SKM-1 (cell line): ENCODE measurements around the gene TSPAN5.

Source experiments
- DNase-seq: peaks from one replicate; lab custom pipeline; 2025; ENCODE audit not compliant: unreplicated experiment; lab: John Stamatoyannopoulos, UW

The TSPAN5 gene

DNA sequence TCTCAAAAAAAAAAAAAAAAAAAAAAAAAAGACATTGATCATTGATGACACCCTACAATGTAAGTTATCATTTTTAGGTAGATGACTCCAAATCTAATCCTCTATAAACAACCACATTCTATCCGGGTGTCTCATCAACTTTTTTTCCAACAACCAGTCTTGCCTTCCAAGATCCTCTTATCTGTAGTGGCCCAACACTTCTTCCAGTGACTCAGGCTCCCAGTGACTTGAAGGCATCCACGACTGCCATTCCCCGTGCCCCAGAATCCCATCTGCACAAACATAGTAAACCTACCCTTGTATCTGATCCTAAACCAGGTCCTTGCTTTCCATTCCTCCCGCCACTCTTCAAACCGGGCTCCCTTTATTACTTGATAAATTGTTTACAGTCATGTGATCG lies 15.6 kb upstream of the TSPAN5 start:
- no peak for DNase-seq

DNA sequence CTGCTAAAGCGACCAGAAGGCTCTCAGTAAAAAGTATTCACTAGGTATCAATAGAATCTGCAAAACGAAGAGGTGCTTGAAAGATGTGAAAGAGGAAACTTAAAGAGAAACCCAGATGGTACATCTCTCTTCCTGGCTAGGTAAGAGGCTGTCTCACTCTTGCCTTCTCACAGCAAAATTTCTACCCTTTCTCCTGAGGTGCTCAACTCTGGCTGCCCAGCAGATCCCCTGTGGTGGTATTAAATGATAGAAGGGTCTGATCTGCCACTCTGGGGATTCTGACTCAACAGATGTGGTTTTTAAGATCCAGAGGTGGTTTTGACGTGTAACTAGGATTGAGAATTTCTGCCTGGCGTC lies 14.9 kb upstream of the TSPAN5 start:
- no peak for DNase-seq

DNA sequence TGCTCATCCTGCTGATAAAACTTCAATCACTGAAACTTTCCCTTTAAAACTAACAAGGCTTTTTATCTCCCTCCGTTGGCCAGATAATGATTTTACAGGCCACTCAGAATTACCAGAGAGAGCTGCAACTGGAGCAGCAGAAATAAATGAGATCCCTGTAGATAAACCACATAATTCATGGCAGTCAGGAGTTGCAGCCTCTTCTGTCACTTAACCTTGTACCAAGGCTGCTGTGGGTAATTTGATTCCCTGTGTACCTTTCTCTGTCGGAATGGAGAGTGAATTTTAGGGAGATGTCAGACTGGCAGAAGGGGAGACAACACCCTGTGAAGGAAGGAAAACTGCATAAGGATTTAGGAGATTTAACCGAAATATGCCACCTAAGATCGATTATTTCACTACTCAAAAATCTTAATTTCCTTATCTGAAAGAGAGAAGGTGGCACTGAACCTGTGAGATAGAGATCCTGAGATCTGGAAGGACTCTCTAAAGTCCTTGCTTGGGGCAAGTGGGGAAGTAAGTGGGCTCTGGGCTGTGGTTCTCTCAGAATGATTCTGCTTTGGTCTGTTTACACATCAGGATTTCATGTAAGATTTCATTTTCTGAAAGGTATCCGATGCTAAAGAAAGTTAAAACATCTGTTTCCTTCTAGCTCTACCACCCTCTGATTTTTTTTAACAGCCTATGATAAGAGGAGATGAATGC lies 14.3 kb upstream of the TSPAN5 start:
- no peak for DNase-seq

DNA sequence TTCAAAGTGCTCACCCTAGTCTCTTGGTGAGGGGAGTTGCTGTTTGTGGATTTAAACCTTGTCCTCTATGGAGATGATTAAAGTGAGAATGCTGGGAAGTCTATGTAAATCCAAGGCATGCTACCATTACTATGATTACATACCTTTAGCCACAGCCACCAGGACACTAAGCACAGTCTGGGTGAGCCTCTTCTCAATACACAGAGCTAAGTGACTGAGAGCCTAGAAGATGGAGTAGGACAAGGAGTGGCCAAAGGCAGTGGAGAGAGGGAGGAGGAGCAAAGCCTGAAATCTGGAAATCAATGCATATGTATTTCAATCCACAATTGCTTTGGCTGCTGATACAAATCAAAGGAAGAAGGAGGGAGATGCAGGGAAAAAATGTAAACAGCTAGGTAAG lies 12.7 kb upstream of the TSPAN5 start:
- DNase-seq = no peak

DNA sequence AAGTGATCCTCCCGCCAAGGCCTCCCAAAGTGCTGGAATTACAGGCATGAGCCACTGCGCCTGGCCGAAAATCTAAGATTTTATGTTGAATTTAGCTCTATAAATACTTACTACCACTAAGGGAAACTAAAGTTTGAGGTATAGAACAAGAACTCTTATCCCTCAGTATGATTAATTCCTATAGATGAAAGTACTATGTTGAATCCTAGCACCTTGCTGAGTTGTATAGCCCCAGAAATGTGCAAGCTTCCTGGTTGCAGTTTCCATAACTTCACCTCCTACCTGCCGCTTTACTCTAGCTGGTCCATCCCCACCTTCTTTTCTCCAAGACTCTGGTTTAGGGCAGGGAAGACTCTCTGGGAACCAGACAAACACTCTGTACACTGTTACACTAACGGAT lies 11.8 kb upstream of the TSPAN5 start:
- no peak for DNase-seq

DNA sequence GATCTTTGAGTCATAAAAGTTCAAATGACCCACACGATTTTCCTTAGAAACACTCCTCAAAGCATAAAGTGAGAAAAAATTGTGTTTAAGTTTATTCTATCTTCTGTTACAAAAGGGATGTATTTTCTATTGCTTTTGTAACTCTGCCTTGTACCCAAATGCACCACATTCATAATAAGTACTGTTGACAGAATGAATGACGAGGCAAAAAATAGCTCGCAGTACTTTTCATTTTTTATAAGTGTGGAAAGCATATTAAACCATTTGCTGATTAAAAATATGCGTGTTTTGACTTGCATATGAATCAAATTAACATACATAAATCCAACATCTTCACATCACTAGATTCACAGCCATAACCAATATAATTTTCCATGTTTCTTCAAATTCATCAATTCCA lies 11.2 kb upstream of the TSPAN5 start:
- DNase-seq = no peak

DNA sequence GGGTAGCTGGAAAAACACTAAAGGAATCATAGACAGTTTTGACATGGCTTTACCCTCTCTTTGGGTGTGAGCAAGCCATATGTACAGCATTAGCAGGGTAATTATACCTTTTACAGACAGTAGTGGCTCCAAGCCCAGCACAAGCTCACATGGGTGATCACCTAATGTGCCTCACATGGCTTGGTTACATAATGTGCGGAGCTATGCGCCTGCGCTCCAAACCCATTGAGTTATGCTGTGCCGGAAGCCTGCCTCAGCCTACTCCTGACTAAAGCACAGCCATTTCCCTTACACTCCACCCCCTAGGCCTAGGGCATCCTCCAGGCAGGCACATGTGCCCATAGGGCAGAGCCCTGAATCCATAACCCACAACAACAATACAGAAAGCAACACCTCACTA lies 6.5 kb upstream of the TSPAN5 start:
- DNase-seq = no peak

DNA sequence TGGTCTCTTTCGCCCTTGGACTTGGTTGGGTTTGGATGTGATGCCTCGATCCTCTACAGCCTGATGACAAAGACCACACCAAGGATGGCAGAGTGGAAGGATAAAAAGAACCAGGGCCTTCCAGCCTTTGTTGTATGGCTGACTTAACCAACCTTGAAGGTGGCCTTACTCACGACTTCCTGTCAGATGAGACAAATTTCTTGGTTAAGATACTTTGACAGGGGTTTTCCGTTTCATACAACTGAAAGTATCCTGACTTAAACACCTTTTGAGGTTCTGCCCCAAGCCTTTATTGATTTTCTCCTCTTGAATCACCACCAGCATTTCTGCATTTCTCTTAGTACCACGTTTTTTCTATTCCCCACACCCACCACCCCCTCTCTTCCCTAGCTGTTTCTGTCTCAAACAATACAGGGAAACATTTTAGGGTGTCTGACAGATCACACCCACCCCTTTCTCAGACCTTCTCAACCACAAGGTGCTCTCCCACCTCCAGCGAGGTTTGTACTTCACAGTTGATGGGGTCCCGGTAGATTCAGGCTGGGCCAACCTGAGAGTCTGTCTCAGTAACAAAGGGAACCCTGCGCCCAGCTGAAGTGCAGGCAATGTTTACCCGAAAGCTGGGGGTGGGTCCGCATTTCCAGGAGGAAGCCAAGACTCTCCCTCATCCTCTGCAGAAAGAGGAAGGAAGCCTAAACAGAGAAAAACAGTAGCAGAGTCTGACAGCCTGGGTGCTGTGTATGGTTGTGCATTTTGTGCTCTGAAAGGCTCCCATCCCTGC lies 5.0 kb upstream of the TSPAN5 start:
- DNase-seq = peak; percentile 72

DNA sequence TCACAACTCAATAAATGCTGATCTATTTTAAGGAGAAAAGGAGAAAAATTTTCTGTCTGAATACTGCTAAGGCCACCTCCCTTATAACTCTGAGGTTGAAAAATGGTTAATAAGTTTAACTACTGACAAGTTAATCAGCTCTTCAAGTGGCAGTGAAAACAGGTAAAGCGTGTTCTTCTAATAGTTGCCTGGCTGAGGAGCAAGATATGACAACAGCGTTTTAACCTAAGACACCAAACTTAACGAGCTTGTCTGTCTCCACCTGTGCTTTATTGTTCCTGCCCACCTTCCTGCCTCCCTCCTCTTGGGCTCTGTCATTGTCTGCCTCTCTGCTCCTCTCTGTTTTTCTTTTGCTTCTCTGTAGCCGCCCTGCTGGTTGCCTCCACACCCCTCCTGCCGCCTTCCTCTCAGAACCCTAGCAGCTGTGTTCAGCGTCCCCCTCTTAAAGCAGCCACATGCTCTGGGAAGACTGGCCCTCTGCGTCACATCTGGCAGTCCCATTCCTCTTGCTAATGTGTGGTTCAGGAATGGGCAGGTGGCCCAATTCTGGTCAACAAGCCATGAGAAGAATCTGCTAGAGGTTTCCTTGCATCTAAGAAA lies 4.3 kb upstream of the TSPAN5 start:
- no peak for DNase-seq

DNA sequence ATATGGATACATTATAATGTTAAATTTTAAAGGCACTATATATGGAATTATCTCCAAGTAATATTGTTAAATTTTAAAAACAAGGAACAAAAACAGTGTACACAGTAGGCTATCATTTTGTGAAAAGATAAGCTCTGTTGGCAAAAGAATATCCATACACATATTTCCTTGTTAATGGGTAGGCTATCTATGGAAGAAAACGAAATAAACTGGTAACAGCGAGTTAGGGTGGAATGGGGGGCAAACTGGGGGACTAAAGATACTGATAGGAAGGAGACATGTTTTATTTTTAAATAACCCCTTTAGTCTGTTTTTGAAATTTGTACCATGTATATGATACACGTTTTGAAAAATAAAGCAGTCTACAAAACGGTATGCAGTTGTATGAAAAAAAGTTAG lies 3.6 kb upstream of the TSPAN5 start:
- DNase-seq = no peak

DNA sequence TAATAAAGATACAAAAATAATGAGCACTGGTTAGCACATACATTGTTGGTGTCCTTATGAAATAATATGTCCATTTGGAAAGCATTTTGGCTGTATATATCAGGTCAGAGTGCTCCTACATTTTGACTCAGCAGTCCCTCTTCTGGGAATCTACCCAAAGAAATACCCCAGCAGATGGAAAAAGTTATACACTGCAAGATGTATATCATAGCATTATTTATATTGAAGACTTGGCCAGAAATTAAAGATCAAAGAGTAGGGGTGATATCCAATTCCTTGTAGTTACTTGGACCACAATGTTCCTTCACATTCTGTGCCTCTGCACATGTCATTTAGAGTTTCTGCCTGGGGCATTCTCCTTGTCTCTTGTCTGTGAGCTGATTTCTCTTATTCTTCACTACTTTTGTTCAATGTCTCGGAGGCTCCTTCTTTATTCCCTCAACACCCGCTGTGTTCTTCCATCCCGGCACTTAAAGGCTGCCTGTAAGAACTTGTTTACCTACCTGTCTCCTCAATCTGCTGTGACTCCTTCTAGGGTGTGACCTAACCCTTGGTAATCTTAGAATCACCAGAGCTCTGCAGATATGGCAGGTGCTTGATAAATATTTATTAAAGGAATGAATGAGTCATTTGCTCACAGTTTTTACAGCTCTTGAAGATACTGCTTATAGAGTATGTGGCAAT lies 3.1 kb upstream of the TSPAN5 start:
- no peak for DNase-seq

DNA sequence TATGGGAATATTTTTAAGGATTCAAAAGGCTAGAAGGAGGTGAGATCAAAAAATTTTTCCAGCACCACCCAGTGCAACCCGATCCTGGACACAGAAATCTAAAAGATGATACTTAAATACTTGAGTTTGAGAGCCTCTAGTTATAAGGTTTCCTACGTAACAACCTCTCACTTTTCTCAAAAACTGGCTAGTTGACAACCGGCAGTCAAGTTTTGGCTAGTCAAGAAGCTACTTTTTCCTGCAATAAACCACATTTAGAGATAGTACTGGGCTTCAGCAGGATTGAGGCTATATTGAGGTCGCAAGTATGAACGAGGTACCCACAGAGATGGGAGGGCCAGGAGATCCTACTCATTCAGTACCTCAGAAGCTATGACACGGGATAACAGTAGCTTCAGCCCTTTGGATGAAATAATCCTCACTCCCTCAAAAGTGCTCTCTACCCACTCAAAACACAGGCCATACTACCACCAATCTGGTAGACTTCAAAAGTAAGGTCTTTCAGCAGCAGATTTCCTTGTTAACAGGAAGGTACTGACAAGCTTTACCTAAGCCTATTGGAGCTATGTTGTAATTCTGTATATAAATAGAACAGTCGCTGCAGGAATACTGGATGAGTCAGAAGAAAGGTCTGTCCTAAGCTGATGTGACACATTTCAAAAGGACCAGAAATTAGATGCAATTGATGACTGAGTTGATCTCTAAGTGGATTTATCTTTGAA lies 1.5 kb upstream of the TSPAN5 start:
- DNase-seq = no peak

DNA sequence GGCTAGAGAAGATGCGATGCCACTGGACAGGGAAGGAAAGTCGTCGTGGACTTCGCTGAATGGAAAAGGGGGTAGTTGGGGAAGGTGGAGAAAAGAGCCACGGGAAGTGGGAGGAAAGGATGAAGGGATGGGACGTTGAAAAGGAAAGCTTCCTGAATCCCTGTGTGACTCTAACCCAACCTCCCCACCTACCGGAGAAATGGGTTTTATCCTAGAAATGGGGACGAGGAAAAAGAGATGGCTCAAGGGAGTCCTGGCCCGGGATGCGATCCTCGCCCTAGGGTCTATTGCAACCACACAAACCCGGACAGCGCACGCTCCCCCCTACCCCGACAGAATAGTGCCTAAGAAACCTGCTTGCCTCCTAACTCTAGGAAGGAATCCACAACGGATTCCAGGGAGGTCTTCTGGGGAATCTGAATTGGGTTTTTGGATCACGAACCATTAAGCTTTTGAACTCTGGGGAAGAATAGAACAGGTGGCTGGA lies 738 bp upstream of the TSPAN5 start:
- no peak for DNase-seq

DNA sequence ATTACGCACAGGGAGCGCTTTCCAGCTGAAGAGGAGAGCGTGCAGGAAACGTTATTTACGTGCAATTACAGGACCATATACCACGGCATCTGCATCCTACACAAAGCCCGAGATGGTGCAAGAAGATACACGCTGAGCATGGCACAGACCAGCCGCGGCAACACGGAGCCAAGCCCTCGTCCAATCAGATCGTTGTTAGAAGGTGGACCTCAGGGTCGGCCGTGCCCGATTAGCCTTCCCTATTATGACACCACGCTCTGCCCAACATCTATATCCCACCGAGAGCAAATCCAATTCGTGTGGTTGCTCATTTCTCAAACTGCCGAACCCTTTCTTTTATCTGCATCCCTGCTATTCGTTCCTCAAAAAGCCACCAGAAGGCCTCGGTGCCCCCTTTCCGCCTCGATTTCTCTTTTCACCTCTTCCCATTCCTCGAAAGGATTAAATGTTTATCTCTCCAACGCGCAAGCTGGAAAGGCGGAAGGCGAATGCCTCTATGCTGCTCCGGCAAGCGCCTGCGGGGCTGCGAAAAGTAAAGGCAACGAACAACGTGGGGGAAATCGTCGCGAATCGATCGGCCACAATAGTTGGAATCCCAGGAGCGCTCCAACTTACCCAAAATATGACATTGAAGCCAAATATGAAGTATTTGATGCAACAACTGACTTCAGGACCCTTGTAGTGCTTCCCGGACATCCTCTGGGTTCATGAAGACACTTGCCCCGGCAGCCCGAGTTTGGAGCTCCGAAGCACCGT lies 702 bp downstream of the TSPAN5 start:
- no peak for DNase-seq

DNA sequence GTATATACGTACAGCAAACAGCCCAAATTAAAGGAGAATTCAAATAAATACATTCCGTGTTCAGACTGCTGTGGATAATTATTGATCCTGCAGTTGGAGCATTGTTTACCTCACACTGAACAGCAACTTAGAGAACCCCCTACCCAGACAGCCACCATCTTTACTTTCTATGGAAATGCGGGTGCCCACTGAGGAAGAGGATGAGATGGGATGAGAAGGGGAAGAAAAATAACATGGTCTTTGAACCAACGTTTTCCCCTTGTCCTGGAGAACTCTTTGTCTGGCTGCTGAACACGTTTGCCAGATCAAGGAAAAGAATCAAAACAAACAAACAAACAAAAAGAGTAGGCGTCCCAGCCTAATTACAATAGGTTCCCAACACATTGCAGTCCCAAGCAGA lies 1.5 kb downstream of the TSPAN5 start:
- no peak for DNase-seq

DNA sequence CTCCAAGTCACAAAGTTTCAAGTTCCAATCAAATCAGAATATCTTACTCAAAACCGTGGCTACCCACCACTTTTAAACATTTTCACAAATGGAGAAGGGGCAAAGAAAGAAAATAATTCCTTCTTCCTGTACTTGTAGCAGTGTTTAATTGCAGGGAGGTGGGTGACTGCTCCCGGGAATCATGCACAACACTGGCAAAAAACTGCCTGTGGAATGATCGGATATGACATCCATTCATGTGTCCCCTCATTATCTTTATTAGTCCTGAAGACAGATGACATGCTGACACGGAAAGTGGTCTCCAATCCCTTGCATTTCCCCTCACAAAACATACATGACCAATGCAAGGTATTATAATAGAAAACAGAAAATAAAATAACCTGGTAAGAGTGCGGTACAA lies 2.0 kb downstream of the TSPAN5 start:
- DNase-seq = no peak

DNA sequence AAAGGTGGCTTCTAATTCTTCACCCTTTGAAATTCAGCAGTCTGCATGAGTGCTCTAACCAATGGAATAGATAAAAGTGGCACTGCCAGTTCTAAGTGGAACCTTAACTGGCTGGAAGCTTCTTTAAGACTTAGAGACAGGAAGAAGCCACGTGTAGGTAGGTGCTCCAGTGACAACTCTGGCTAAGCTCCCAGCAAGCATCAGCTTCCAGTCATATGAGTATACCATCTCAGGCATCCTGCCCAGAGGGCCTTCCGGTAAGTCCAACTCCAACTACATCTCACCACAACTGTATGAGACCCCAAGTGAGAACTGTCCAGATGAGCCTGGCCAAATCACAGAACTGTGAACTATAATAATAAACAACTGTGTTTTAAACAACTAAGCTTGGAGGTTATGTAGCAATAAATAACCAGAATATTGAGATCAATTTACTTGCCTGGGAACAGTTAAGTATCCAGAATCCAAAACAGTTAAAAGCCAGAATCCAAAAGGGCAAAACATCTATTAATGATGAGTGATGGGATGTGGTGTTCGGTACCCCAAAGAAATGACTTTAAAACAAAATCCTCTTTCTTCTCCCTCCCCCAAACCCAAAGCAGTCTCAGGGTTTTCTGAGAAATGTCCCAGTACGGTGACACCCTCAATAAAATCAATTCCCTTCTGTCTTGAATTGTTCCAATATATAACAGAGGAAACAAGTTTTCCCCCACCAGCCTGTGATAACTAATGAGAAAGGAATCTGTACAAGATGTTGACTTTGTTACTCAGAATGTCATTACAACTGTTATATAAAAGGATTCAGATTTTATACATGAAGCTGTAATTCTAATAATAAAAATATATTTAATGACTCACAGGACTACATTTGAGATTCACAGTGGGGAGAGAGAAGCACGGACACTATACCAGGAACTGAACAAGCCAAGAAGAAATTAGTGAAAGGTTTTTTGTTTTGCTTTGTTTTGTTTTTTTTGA lies 4.2 kb downstream of the TSPAN5 start:
- DNase-seq = no peak

DNA sequence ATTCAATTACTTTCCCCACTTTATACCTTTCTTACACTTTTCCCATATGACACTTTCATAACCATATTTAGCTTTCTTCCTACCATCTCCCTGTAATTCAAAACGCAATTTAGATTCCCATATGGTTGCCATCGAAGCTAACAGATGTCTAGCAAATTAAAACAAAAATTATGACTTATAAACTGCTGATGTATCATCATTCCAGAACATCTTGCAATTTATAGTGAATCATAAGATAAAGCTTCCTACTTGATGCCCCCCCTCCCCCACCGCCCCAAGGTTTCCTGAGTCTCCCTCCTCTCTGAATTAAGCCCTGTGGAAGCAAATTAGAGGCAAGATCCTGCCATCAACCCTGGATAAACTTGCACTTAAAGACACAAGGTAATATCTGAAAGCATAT lies 5.4 kb downstream of the TSPAN5 start:
- DNase-seq = no peak

DNA sequence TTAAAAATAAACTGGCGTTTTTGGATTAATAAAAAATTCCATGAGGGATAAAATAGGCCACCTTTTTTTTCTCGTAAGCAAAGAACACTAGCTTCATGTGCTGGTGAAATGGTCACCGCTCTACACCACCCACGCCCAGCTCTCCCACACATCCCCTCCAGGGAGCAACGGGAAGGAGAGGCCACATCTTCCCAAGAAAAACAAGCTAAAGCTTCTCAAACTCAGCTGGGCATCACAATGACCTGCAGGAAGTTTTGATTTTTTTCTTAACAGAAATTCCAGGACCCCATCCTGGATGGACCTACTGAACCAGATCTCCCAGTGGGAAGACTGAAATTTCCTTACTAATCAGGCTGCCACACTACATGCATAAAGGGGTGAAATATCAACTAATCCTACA lies 9.8 kb downstream of the TSPAN5 start:
- no peak for DNase-seq
